ENCODE data around the gene CEL. TPM values are rescaled to one million over a fixed set of nuclear protein-coding genes. Genes with fewer than 3 reads are reported as not detected.

Gene CEL
- total RNA-seq, 1 experiment from 2014 or later = 3.1 TPM

GRCh38 chr9:133119103-133119845, 57.5 kb downstream of the CEL start:
- Mint-ChIP-seq H3K27me3 (ENCODE audit: unreplicated experiment) (no peaks in the 10 kb centered on the region), H3K27ac (ENCODE audit: unreplicated experiment) (no peak overlapping the region), H3K9me3 (ENCODE audit: low read depth, unreplicated experiment) (no peaks in the 10 kb centered on the region), H3K36me3 (ENCODE audit: insufficient read depth, unreplicated experiment) (peaks cover 8% of the 10 kb centered on the region), H3K4me3 (ENCODE audit: low read depth, unreplicated experiment) (no peak overlapping the region), H3K4me1 (ENCODE audit: low read depth, unreplicated experiment) (peaks cover 11% of the 10 kb centered on the region)
- intact Hi-C loops (cut with micrococcal nuclease; ENCODE audit: unreplicated experiment) = no loop called here
- BruUV-seq (replicated peaks) = TSS peak; percentile 46
- DNase-seq = no peak
- CTCF ChIA-PET = interaction anchor here (1.8 kb wide), 1 partner anchor 25 kb away, joined by 8 read pairs; no protein-coding TSS in a partner anchor
- no peak for TF ChIP-seq CTCF (IDR thresholded peaks at IDR 0.05; ENCODE audit: unreplicated experiment)

GRCh38 chr9:133119846-133120500, 58.2 kb downstream of the CEL start:
- intact Hi-C loops (cut with micrococcal nuclease; ENCODE audit: unreplicated experiment) = no loop called here

GRCh38 chr9:133120501-133121197, 58.9 kb downstream of the CEL start:
- DNase-seq = no peak
- BruUV-seq (replicated peaks) = no TSS peak
- Mint-ChIP-seq H3K27ac (ENCODE audit: unreplicated experiment) (no peak overlapping the region), H3K4me3 (ENCODE audit: low read depth, unreplicated experiment) (peak overlapping the region; percentile 63), H3K4me1 (ENCODE audit: low read depth, unreplicated experiment) (peaks cover 14% of the 10 kb centered on the region), H3K27me3 (ENCODE audit: unreplicated experiment) (no peaks in the 10 kb centered on the region), H3K36me3 (ENCODE audit: insufficient read depth, unreplicated experiment) (peaks cover 8% of the 10 kb centered on the region), H3K9me3 (ENCODE audit: low read depth, unreplicated experiment) (no peaks in the 10 kb centered on the region)
- no peak for TF ChIP-seq CTCF (IDR thresholded peaks at IDR 0.05; ENCODE audit: unreplicated experiment)
- CTCF ChIA-PET = no interaction called here
- intact Hi-C loops (cut with micrococcal nuclease; ENCODE audit: unreplicated experiment) = no loop called here

More at GRCh38 chr9:133119846-133120500, 58.2 kb downstream of the CEL start:
- TF ChIP-seq CTCF (IDR thresholded peaks at IDR 0.05; ENCODE audit: unreplicated experiment) = no peak
- BruUV-seq (replicated peaks) = no TSS peak
- DNase-seq = no peak
- H3K36me3 Mint-ChIP-seq (ENCODE audit: insufficient read depth, unreplicated experiment) = peaks cover 8% of the 10 kb centered on the region
- no peaks in the 10 kb centered on the region for H3K27me3 Mint-ChIP-seq (ENCODE audit: unreplicated experiment)
- H3K4me3 Mint-ChIP-seq (ENCODE audit: low read depth, unreplicated experiment) = peak overlapping the region; percentile 63
- CTCF ChIA-PET = no interaction called here
- peaks cover 14% of the 10 kb centered on the region for H3K4me1 Mint-ChIP-seq (ENCODE audit: low read depth, unreplicated experiment)
- H3K9me3 Mint-ChIP-seq (ENCODE audit: low read depth, unreplicated experiment) = no peaks in the 10 kb centered on the region
- no peak overlapping the region for H3K27ac Mint-ChIP-seq (ENCODE audit: unreplicated experiment)

Small RNAs within 50 kb of the gene (microRNA-seq; reads per million reads assigned to microRNA genes)
- gene MIR6877 = 10.5 reads per million, percentile 34 among the genes with 10 or more reads in this experiment

Other genes starting within 250 kb of the CEL start
- gene AK8, start 183.7 kb upstream of the CEL start, total RNA-seq (2022) = 1.4 TPM in 2 replicates
- 2.2 and 2.5 TPM in 2 replicates for gene SPACA9, start 183.1 kb upstream of the CEL start, total RNA-seq (2022)
- gene TSC1, start 117.4 kb upstream of the CEL start, total RNA-seq (2022) = 31.7 and 35.9 TPM in 2 replicates
- not detected in 2 replicates for gene GFI1B, start 83.3 kb upstream of the CEL start, total RNA-seq (2022)
- 43.7 and 48.4 TPM in 2 replicates for gene GTF3C5, start 31.0 kb upstream of the CEL start, total RNA-seq (2022)
- gene RALGDS, start 59.3 kb downstream of the CEL start, total RNA-seq (2022) = 13.7 and 18.2 TPM in 2 replicates
- not detected in 2 replicates for gene GBGT1, start 101.9 kb downstream of the CEL start, total RNA-seq (2022)
- not detected in 2 replicates for gene OBP2B, start 147.3 kb downstream of the CEL start, total RNA-seq (2022)
- 2.8 and 3.3 TPM in 2 replicates for gene ABO, start 213.2 kb downstream of the CEL start, total RNA-seq (2022)